H1 (cell line): ENCODE data around the gene GNB3. TPM values are rescaled to one million over a fixed set of nuclear protein-coding genes. Genes with fewer than 3 reads are reported as not detected.

Experiments
- CTCF ChIA-PET: fragments of 300-600 bp; sonication (Branson Sonifier 250); formaldehyde crosslinking; loops from one replicate; lab custom pipeline; 2021; ENCODE audit not compliant: partially characterized antibody; lab: Charles Lee
- POLR2A ChIA-PET: fragments of 300-600 bp; sonication (Branson Sonifier 250); formaldehyde crosslinking; loops from one replicate; lab custom pipeline; 2021; ENCODE audit warnings: inconsistent platforms; ENCODE audit not compliant: partially characterized antibody; lab: Charles Lee
- DNase-seq, 2 experiments: peaks; one replicate each; pipeline versions ENCODE4 v3.0.0 to v3.0.0-alpha.2; 2010 to 2022; ENCODE audit warnings: low spot score in 2 of 2, low read depth in 1 of 2, mixed read lengths in 1 of 2
- FAIRE-seq: peaks from 2 replicates; lab custom pipeline; 2011; peaks lifted over from hg19 to GRCh38; lab: Jason Lieb, UNC
- H2AFZ ChIP-seq: 2 replicates; pipeline ENCODE4 v1.8.1; 2012; ENCODE audit warnings: low read length, inconsistent platforms
- H2AK5ac ChIP-seq: 2 replicates; pipeline ENCODE4 v1.6.1; 2013; ENCODE audit warnings: low read depth, low read length
- H2BK120ac ChIP-seq: replicated peaks from 2 replicates; pipeline ENCODE3; 2013; ENCODE audit warnings: low read depth, low read length, inconsistent platforms
- H2BK12ac ChIP-seq: 2 replicates; pipeline ENCODE4 v1.6.1; 2013; ENCODE audit warnings: low read depth, low read length
- H2BK15ac ChIP-seq: 2 replicates; pipeline ENCODE4 v1.6.1; 2013; ENCODE audit warnings: low read length
- H2BK20ac ChIP-seq: 2 replicates; pipeline ENCODE4 v1.6.1; 2013; ENCODE audit warnings: low read length
- H2BK5ac ChIP-seq: 2 replicates; pipeline ENCODE4 v1.6.1; 2013; ENCODE audit warnings: low read depth, low read length
- H3K14ac ChIP-seq: 2 replicates; pipeline ENCODE4 v1.6.1; 2013; ENCODE audit warnings: inconsistent platforms; ENCODE audit not compliant: insufficient read length
- H3K18ac ChIP-seq: 2 replicates; pipeline ENCODE4 v1.6.1; 2013; ENCODE audit warnings: low read length; ENCODE audit errors: extremely low read depth
- H3K23ac ChIP-seq: 2 replicates; pipeline ENCODE4 v1.6.1; 2013; ENCODE audit warnings: inconsistent platforms; ENCODE audit not compliant: insufficient read length
- H3K23me2 ChIP-seq: 2 replicates; pipeline ENCODE4 v1.6.1; 2013; ENCODE audit warnings: low read depth, low read length
- H3K27ac ChIP-seq: 2 replicates; pipeline ENCODE4 v1.6.1; 2011; ENCODE audit warnings: low read depth, low read length, inconsistent platforms
- H3K27me3 ChIP-seq, 4 experiments: replicated peaks in 1 of 4; 1 replicate in 1 of 4; 2 replicates in 3 of 4; pipeline versions ENCODE4 v1.6.1 to v1.8.1; 2011 to 2013; ENCODE audit warnings: low read length in 3 of 4, mild to moderate bottlenecking in 3 of 4, inconsistent platforms in 2 of 4, mixed read lengths in 2 of 4, moderate library complexity in 1 of 4; ENCODE audit not compliant: control insufficient read depth in 3 of 4, insufficient read depth in 3 of 4; ENCODE audit errors: extremely low read depth in 1 of 4
- H3K36me3 ChIP-seq, 4 experiments: 2 replicates each; pipeline versions ENCODE4 v1.6.1 to v1.8.1; 2011 to 2013; ENCODE audit warnings: mild to moderate bottlenecking in 4 of 4, low read length in 3 of 4, moderate library complexity in 2 of 4, control low read depth in 1 of 4, inconsistent platforms in 1 of 4; ENCODE audit not compliant: insufficient read depth in 4 of 4, control insufficient read depth in 2 of 4
- H3K4ac ChIP-seq: replicated peaks from 2 replicates; pipeline ENCODE3; 2013; ENCODE audit warnings: low read length, low read depth, mixed read lengths, inconsistent platforms; ENCODE audit not compliant: insufficient read length
- H3K4me1 ChIP-seq, 4 experiments: replicated peaks in 1 of 4; 1 replicate in 1 of 4; 2 replicates in 3 of 4; pipeline versions ENCODE4 v1.6.1 to v1.8.1; 2011 to 2013; ENCODE audit warnings: low read length in 3 of 4, inconsistent platforms in 2 of 4, mixed read lengths in 1 of 4; ENCODE audit not compliant: insufficient read depth in 4 of 4, control insufficient read depth in 3 of 4
- H3K4me2 ChIP-seq, 2 experiments: 2 replicates each; pipeline versions ENCODE4 v1.6.1 to v1.8.1; 2011 to 2013; ENCODE audit warnings: low read depth in 2 of 2, low read length in 2 of 2, control low read depth in 1 of 2, inconsistent platforms in 1 of 2, mild to moderate bottlenecking in 1 of 2; ENCODE audit not compliant: insufficient read depth in 1 of 2
- H3K4me3 ChIP-seq, 4 experiments: fragments of 200-600, 300-600 bp in 1 of 4; sonication (generic), shearing (Covaris generic), sonication (Bioruptor Twin) in 1 of 4; 2 replicates each; pipeline versions ENCODE4 v1.5.1 to v1.8.1; 2011 to 2016; ENCODE audit warnings: low read length in 4 of 4, low read depth in 3 of 4, control low read depth in 2 of 4, inconsistent platforms in 2 of 4, mild to moderate bottlenecking in 2 of 4, mixed read lengths in 1 of 4, moderate library complexity in 1 of 4; ENCODE audit not compliant: insufficient read depth in 2 of 4; ENCODE audit errors: extremely low read depth in 1 of 4
- H3K56ac ChIP-seq: replicated peaks from 2 replicates; pipeline ENCODE3; 2013; ENCODE audit warnings: low read depth, mild to moderate bottlenecking, mixed read lengths, low read length, inconsistent platforms; ENCODE audit not compliant: insufficient read length
- H3K79me1 ChIP-seq: 2 replicates; pipeline ENCODE4 v1.6.1; 2013; ENCODE audit warnings: low read depth, low read length, control low read depth
- H3K79me2 ChIP-seq, 2 experiments: 2 replicates each; pipeline versions ENCODE4 v1.6.1 to v1.8.1; 2012 to 2013; ENCODE audit warnings: low read length in 2 of 2, mild to moderate bottlenecking in 2 of 2, inconsistent platforms in 1 of 2; ENCODE audit not compliant: insufficient read depth in 2 of 2, control insufficient read depth in 1 of 2
- H3K9ac ChIP-seq, 4 experiments: replicated peaks in 1 of 4; 1 replicate in 1 of 4; 2 replicates in 3 of 4; pipeline versions ENCODE4 v1.6.1 to v1.8.1; 2011 to 2013; ENCODE audit warnings: low read depth in 3 of 4, low read length in 3 of 4, control low read depth in 2 of 4, mild to moderate bottlenecking in 2 of 4, moderate library complexity in 2 of 4, inconsistent platforms in 1 of 4; ENCODE audit errors: extremely low read depth in 1 of 4
- H3K9me3 ChIP-seq, 2 experiments: 2 replicates each; pipeline versions ENCODE4 v1.6.1 to v1.8.1; 2012 to 2013; ENCODE audit warnings: mild to moderate bottlenecking in 2 of 2, moderate library complexity in 2 of 2, control low read depth in 1 of 2, inconsistent platforms in 1 of 2, low read depth in 1 of 2, low read length in 1 of 2, mixed read lengths in 1 of 2; ENCODE audit not compliant: insufficient read depth in 2 of 2
- H4K20me1 ChIP-seq, 2 experiments: replicated peaks in 1 of 2; 2 replicates each; pipeline versions ENCODE3 to v1.8.1; 2011 to 2013; ENCODE audit warnings: inconsistent platforms in 2 of 2, low read length in 2 of 2, mild to moderate bottlenecking in 1 of 2; ENCODE audit not compliant: insufficient read depth in 2 of 2, control insufficient read depth in 1 of 2
- H4K5ac ChIP-seq: 2 replicates; pipeline ENCODE4 v1.6.1; 2013; ENCODE audit warnings: low read length, low read depth, mixed read lengths, inconsistent platforms; ENCODE audit not compliant: insufficient read length
- H4K8ac ChIP-seq: 2 replicates; pipeline ENCODE4 v1.8.0; 2013; ENCODE audit warnings: mild to moderate bottlenecking, moderate library complexity, low read length, inconsistent platforms; ENCODE audit not compliant: insufficient read depth; ENCODE audit errors: extremely low read depth
- H4K91ac ChIP-seq: replicated peaks from 2 replicates; pipeline ENCODE3; 2013; ENCODE audit warnings: low read length, mixed read lengths, inconsistent platforms; ENCODE audit not compliant: insufficient read length
- BCL11A ChIP-seq, 2 experiments: IDR thresholded peaks; one replicate each; pipeline ENCODE4 v1.6.1; 2011; ENCODE audit warnings: low read depth in 2 of 2, low read length in 2 of 2, mild to moderate bottlenecking in 2 of 2
- CEBPB ChIP-seq: IDR thresholded peaks from 2 replicates; pipeline ENCODE4 v1.6.1; 2012; ENCODE audit warnings: low read depth, low read length
- CHD1 ChIP-seq: IDR thresholded peaks from 2 replicates; pipeline ENCODE4 v1.6.1; 2012; ENCODE audit warnings: low read depth, low read length, improper control_type of control experiment
- RAD21 ChIP-seq, 2 experiments: IDR thresholded peaks in 1 of 2; conservative IDR thresholded peaks in 1 of 2; 2 replicates each; pipeline ENCODE4 v1.6.1; 2011; ENCODE audit warnings: low read depth in 2 of 2, low read length in 2 of 2, improper control_type of control experiment in 1 of 2, inconsistent platforms in 1 of 2, mild to moderate bottlenecking in 1 of 2, moderate library complexity in 1 of 2
- SIN3A ChIP-seq, 2 experiments: IDR thresholded peaks in 1 of 2; conservative IDR thresholded peaks in 1 of 2; 2 replicates each; pipeline ENCODE4 v1.6.1; 2011 to 2012; ENCODE audit warnings: low read length in 2 of 2, improper control_type of control experiment in 1 of 2, low read depth in 1 of 2, mild to moderate bottlenecking in 1 of 2
- SP2 ChIP-seq: IDR thresholded peaks from 2 replicates; pipeline ENCODE4 v1.6.1; 2012; ENCODE audit warnings: mild to moderate bottlenecking, low read length, inconsistent platforms
- SP4 ChIP-seq: IDR thresholded peaks from 2 replicates; pipeline ENCODE4 v1.6.1; 2012; ENCODE audit warnings: low read length, inconsistent platforms
- TCF12 ChIP-seq: IDR thresholded peaks from 2 replicates; pipeline ENCODE4 v1.6.1; 2011; ENCODE audit warnings: low read depth, mild to moderate bottlenecking, low read length
- WGBS, 2 experiments: shearing (Covaris generic) in 1 of 2; methylation state at CpG; one replicate each; pipeline versions ENCODE4 v1.1.6 to v1.1.7; 2013 to 2015; ENCODE audit warnings: low lambda C conversion rate in 2 of 2, mixed read lengths in 2 of 2, inconsistent platforms in 1 of 2, low coverage in 1 of 2, missing lambda C conversion rate in 1 of 2; ENCODE audit not compliant: insufficient replicate concordance in 2 of 2, insufficient coverage in 1 of 2, insufficient read length in 1 of 2; ENCODE audit errors: extremely low coverage in 1 of 2, missing lambda C conversion rate in 1 of 2; 5-methylcytosine and 5-hydroxymethylcytosine counted together
- polyA plus RNA-seq, 7 experiments: library from polyadenylated mRNA; depleted of rRNA in 3 of 7; stranded (reverse) in 5 of 7; unstranded in 2 of 7; fragments of >200 nt in 5 of 7; fragments of 200-250 nt in 2 of 7; gene quantifications; 1 replicate in 5 of 7; 2 replicates in 1 of 7; 4 replicates in 1 of 7; pipeline versions ENCODE4 v1.2.1 to v1.2.3, GENCODE V29; 2011 to 2013; ENCODE audit warnings: missing spikeins in 2 of 7, mixed read lengths in 2 of 7
- total RNA-seq: library from RNA; stranded (reverse); fragmentation: NEBNext Ultra II Directional; extraction: Animal tissue kit (Norgen Biotek cat#: 25700); gene quantifications from 2 replicates; pipeline ENCODE4 v1.2.1, GENCODE V29; 2021

GNB3 gene
- total and polyA plus RNA-seq, 2 of the 8 experiments (the other 6 are each of a cell fraction or from before 2014, with no cell fraction given): 9.9 TPM

GRCh38 chr12:6826734-6827436 lies 13.8 kb upstream of the GNB3 start:
- H4K8ac ChIP-seq: peak overlapping the region; percentile 63; the same call in 1 of the 2 replicates

More at GRCh38 chr12:6826734-6827436, 13.8 kb upstream of the GNB3 start:
- peak overlapping the region in 2 of 4 experiments; percentile 40 to 55; a peak in 4 of 8 replicates for H3K4me3 ChIP-seq
- WGBS, 2 experiments: 83% methylated on average over 22 of the region's 22 CpGs; no CpG with 5 or more reads in 1 of the 2 experiments
- no peaks in the 10 kb centered on the region for H3K9me3 ChIP-seq
- peaks cover 4 to 37% (median 25%) of the 10 kb centered on the region in 4 experiments for H3K4me1 ChIP-seq
- no peak overlapping the region for H3K23ac ChIP-seq
- H3K79me2 ChIP-seq: peaks cover 0 to 9% of the 10 kb centered on the region in 2 experiments; a peak in 1 of 4 replicates
- ChIA-PET CTCF (interaction anchor here (0.5 to 23.7 kb wide), 20 partner anchors 8 to 464 kb away, joined by 3 to 532 read pairs (median 4); partner anchors contain the start of genes CD4, CDCA3, COPS7A and GNB3), POLR2A (interaction anchor here (0.8 to 27.1 kb wide), 12 partner anchors 8 to 212 kb away, joined by 3 to 388 read pairs (median 6); partner anchors contain the start of genes CDCA3, GNB3, MLF2 and PTMS)
- no peak overlapping the region for H2BK15ac ChIP-seq
- H2BK120ac ChIP-seq: no peak overlapping the region
- peak overlapping the region; percentile 60; the same call in 1 of the 2 replicates for H2BK5ac ChIP-seq
- H4K91ac ChIP-seq: peak overlapping the region; percentile 69
- 0 out of 2 replicates have a peak overlapping the region, but pooled peaks have one; percentile 2 for H2BK12ac ChIP-seq
- H3K79me1 ChIP-seq: peaks cover 4% of the 10 kb centered on the region
- peak overlapping the region; percentile 4 for H4K5ac ChIP-seq
- H2AK5ac ChIP-seq: peak overlapping the region; percentile 1; the same call in 1 of the 2 replicates
- FAIRE-seq (no peak), DNase-seq (no peak)
- H3K18ac ChIP-seq: peak overlapping the region; percentile 76; the same call in 1 of the 2 replicates
- H3K27me3 ChIP-seq: peaks cover 0 to 11% (median 8%) of the 10 kb centered on the region in 4 experiments; a peak in 5 of 7 replicates
- no peak overlapping the region for H3K14ac ChIP-seq
- no peak overlapping the region for H3K27ac ChIP-seq
- peaks cover 22% of the 10 kb centered on the region for H3K23me2 ChIP-seq
- no peak overlapping the region for H3K9ac ChIP-seq
- no peak overlapping the region for H2AFZ ChIP-seq
- no peak overlapping the region; the same call in 1 of the 2 replicates for H2BK20ac ChIP-seq
- no peak overlapping the region for H3K56ac ChIP-seq
- H3K4ac ChIP-seq: peak overlapping the region; percentile 61
- H4K20me1 ChIP-seq: peaks cover 0 to 7% of the 10 kb centered on the region in 2 experiments
- H3K36me3 ChIP-seq: peaks cover 4 to 14% (median 13%) of the 10 kb centered on the region in 4 experiments; a peak in 5 of 8 replicates
- TF ChIP-seq TCF12 (no peak), SP2 (no peak), CHD1 (no peak), RAD21 (IDR thresholded peaks at IDR 0.05 in 1 of 2, conservative IDR thresholded peaks at IDR 0.05 in 1 of 2; ENCODE audit: low read depth in 2 of 2, low read length in 2 of 2) (0 out of 4 replicates have a peak, but pooled peaks of 1 of the 2 experiments have one; percentile 15), SIN3A (conservative IDR thresholded peaks at IDR 0.05 in 1 of 2, IDR thresholded peaks at IDR 0.05 in 1 of 2; ENCODE audit: low read depth in 1 of 2, low read length in 2 of 2) (no peak), CEBPB (no peak), BCL11A (IDR thresholded peaks at IDR 0.05; ENCODE audit: low read depth in 2 of 2, low read length in 2 of 2) (no peak), SP4 (no peak)
- H3K4me2 ChIP-seq: peak overlapping the region; percentile 66 to 77
